Activated CD4-positive, alpha-beta T cell treated with anti-CD3 and anti-CD28 coated beads for 36 hours (primary cell): Measurements from ENCODE around the gene DBI. TPM values are rescaled to one million over a fixed set of nuclear protein-coding genes. Genes with fewer than 3 reads are reported as not detected.

Source experiments
- ATAC-seq: fragments of 200-7000 bp; cut with Tn5 transposase; one replicate; pipeline ENCODE4 v1.10.0; 2021; ENCODE audit warnings: mild to moderate bottlenecking, moderate library complexity
- CTCF ChIA-PET: fragments of 350-600 bp; sonication (Branson Sonifier 250); formaldehyde crosslinking; loops from one replicate; lab custom pipeline; 2021; ENCODE audit warnings: antibody characterized with exemption; lab: Charles Lee
- POLR2A ChIA-PET: fragments of 350-600 bp; sonication (Branson Sonifier 250); formaldehyde crosslinking; loops from one replicate; lab custom pipeline; 2021; ENCODE audit warnings: antibody characterized with exemption, inconsistent platforms; lab: Charles Lee
- DNase-seq: peaks from one replicate; pipeline ENCODE4 v3.0.0-alpha.2; 2020
- H3K27ac Mint-ChIP-seq: one replicate; pipeline ENCODE4 v1.8.0; 2021; ENCODE audit warnings: mixed read lengths
- H3K27me3 Mint-ChIP-seq: one replicate; pipeline ENCODE4 v1.8.0; 2021; ENCODE audit warnings: mixed read lengths
- H3K36me3 Mint-ChIP-seq: one replicate; pipeline ENCODE4 v1.8.0; 2021; ENCODE audit warnings: low read depth, mixed read lengths
- H3K4me1 Mint-ChIP-seq: one replicate; pipeline ENCODE4 v1.8.0; 2021; ENCODE audit warnings: mixed read lengths
- H3K4me3 Mint-ChIP-seq: one replicate; pipeline ENCODE4 v1.8.0; 2021; ENCODE audit warnings: mild to moderate bottlenecking, moderate library complexity, mixed read lengths
- H3K9me3 Mint-ChIP-seq: one replicate; pipeline ENCODE4 v1.8.0; 2021; ENCODE audit warnings: low read depth, mixed read lengths
- intact Hi-C, 2 experiments: fragments of 100-400 bp; cut with DNase I in 1 of 2; cut with micrococcal nuclease in 1 of 2; formaldehyde crosslinking; loops; one replicate each; pipeline versions ENCODE4 v1.14.2 to v1.15.1; 2022 to 2024; cut with DNase I, micrococcal nuclease
- total RNA-seq, 2 experiments: library from RNA; stranded (reverse); gene quantifications; one replicate each; pipeline ENCODE4 v1.2.3, GENCODE V29; 2021

The DBI gene
- total RNA-seq, 2 experiments from 2014 or later = 123 to 151 TPM

GRCh38 chr2:119338272-119338671 lies 28.5 kb upstream of the DBI start:
- Mint-ChIP-seq H3K27me3 (no peaks in the 10 kb centered on the region), H3K9me3 (no peaks in the 10 kb centered on the region), H3K4me3 (no peak overlapping the region), H3K27ac (no peak overlapping the region), H3K36me3 (no peaks in the 10 kb centered on the region), H3K4me1 (peaks cover 15% of the 10 kb centered on the region)
- ChIA-PET CTCF (no interaction called here), POLR2A (no interaction called here)
- no peak for ATAC-seq
- no peak for DNase-seq
- intact Hi-C loops = no loop called here

- H3K9me3 Mint-ChIP-seq = no peaks in the 10 kb centered on the region
- no peaks in the 10 kb centered on the region for H3K27me3 Mint-ChIP-seq
- peak overlapping the region; percentile 34 for H3K27ac Mint-ChIP-seq
- DNase-seq (peak; percentile 24), ATAC-seq (peak; percentile 53)
- peaks cover 15% of the 10 kb centered on the region for H3K4me1 Mint-ChIP-seq
- H3K36me3 Mint-ChIP-seq = no peaks in the 10 kb centered on the region
- CTCF ChIA-PET = no interaction called here
- POLR2A ChIA-PET = no interaction called here
- intact Hi-C loops = no loop called here
- no peak overlapping the region for H3K4me3 Mint-ChIP-seq
Observed at GRCh38 chr2:119338826-119339561, 27.8 kb upstream of the DBI start.

- intact Hi-C loops = no loop called here
- no peak for ATAC-seq
Observed at GRCh38 chr2:119339562-119339923, 27.2 kb upstream of the DBI start.

DNA sequence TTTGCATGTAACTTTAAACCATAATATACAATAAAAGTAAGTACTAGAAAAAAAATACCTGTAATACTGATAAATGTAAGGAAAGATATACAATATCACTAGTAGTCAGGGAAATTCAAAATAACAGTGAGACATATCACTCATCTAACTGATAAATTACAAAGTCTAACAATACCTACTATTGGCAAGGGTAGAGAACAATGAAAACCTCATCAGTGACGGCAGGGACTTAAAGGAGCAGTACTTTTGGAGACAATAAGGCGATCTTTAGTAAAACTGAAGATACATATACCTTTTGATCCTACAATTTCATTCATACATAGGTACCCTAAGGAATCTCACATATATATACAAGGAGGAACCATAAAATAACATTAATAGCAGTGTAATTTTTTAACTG lies 25.1 kb upstream of the DBI start:
- no peak overlapping the region for H3K27ac Mint-ChIP-seq
- no peak for DNase-seq
- no peak overlapping the region for H3K4me3 Mint-ChIP-seq
- no peak for ATAC-seq
- CTCF ChIA-PET = no interaction called here
- H3K9me3 Mint-ChIP-seq = no peaks in the 10 kb centered on the region
- no peaks in the 10 kb centered on the region for H3K27me3 Mint-ChIP-seq
- peaks cover 15% of the 10 kb centered on the region for H3K4me1 Mint-ChIP-seq
- intact Hi-C loops = no loop called here
- POLR2A ChIA-PET = no interaction called here
- H3K36me3 Mint-ChIP-seq = no peaks in the 10 kb centered on the region

More at GRCh38 chr2:119339562-119339923, 27.2 kb upstream of the DBI start:
- POLR2A ChIA-PET = no interaction called here
- Mint-ChIP-seq H3K4me3 (no peak overlapping the region), H3K27ac (no peak overlapping the region), H3K9me3 (no peaks in the 10 kb centered on the region), H3K36me3 (no peaks in the 10 kb centered on the region), H3K4me1 (peaks cover 15% of the 10 kb centered on the region), H3K27me3 (no peaks in the 10 kb centered on the region)
- no peak for DNase-seq
- CTCF ChIA-PET = no interaction called here

GRCh38 chr2:119349289-119349688 lies 17.5 kb upstream of the DBI start:
- Mint-ChIP-seq H3K36me3 (no peaks in the 10 kb centered on the region), H3K27ac (no peak overlapping the region), H3K4me3 (no peak overlapping the region), H3K4me1 (no peaks in the 10 kb centered on the region), H3K9me3 (no peaks in the 10 kb centered on the region), H3K27me3 (no peaks in the 10 kb centered on the region)
- DNase-seq = no peak
- ChIA-PET CTCF (interaction anchor here (0.8 to 1.1 kb wide), 4 partner anchors 11 to 42 kb away, joined by 3 read pairs; no protein-coding TSS in a partner anchor), POLR2A (no interaction called here)
- intact Hi-C loops = no loop called here
- ATAC-seq = no peak

DNA sequence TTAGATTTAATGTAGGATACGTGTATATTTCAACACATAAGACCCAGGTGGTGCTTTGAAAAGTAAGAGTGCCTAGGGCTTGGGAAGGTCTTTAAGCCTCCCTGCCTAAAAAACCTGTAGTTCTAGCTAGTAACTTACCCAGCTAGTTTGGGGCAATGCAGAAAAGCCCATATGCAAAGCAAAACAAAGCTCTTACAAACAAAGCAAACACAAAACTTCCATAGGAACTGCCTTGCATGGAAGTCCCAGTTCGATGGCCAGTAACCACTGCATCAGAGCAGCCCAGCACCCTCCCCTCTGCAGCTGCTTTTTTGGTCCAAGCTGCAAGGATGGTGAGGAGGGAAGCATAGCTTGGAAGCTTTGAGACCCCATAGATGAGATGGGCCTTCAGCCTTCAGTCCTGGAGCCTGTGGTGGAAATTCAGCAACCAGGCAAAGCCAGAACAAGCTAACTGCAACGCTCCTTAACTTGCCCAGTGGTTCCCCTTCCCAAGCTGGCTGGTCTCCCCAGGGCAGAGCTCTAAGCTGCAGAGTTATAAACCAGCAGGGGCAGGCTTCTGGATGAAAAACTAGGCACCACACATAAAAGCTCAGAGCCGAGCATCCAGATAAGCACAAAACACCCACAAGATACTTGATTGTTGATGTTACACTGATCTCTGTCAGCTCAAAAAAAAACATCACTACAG lies 16.3 kb upstream of the DBI start:
- intact Hi-C loops = no loop called here
- Mint-ChIP-seq H3K36me3 (no peaks in the 10 kb centered on the region), H3K9me3 (no peaks in the 10 kb centered on the region), H3K27me3 (no peaks in the 10 kb centered on the region), H3K4me3 (no peak overlapping the region), H3K4me1 (no peaks in the 10 kb centered on the region), H3K27ac (no peak overlapping the region)
- CTCF ChIA-PET = interaction anchor here (0.7 to 1.1 kb wide), 2 partner anchors 31 to 215 kb away, joined by 3 read pairs; no protein-coding TSS in a partner anchor
- POLR2A ChIA-PET = no interaction called here
- DNase-seq (no peak), ATAC-seq (no peak)

DNA sequence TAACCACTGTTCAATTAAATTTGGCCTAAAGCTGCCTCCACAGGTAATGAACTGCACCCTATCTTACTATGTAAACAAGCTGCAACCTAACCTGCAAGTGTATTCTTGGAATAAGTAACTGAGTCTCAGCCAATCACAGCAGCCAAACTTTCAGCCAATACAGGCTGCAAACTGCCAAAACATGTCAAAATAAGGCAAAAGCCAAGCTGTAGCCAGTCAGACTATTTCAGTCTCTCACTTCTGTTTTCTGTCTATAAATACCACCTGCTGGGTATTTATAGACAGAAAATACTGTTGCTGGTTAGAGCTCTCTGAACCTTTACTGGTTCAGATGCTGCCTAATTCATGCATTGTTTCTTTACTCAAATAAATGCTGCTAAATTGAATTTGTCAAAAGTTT lies 14.4 kb upstream of the DBI start:
- ChIA-PET POLR2A (no interaction called here), CTCF (no interaction called here)
- Mint-ChIP-seq H3K27me3 (no peaks in the 10 kb centered on the region), H3K9me3 (no peaks in the 10 kb centered on the region), H3K36me3 (no peaks in the 10 kb centered on the region), H3K4me1 (no peaks in the 10 kb centered on the region), H3K27ac (no peak overlapping the region), H3K4me3 (no peak overlapping the region)
- ATAC-seq (peak; percentile 33), DNase-seq (no peak)
- intact Hi-C loops = no loop called here

- no peaks in the 10 kb centered on the region for H3K4me1 Mint-ChIP-seq
- ChIA-PET CTCF (interaction anchor here (0.8 to 1.1 kb wide), 2 partner anchors 35 to 56 kb away, joined by 3 read pairs; no protein-coding TSS in a partner anchor), POLR2A (no interaction called here)
- intact Hi-C loops = no loop called here
- H3K27me3 Mint-ChIP-seq = no peaks in the 10 kb centered on the region
- ATAC-seq (no peak), DNase-seq (no peak)
- H3K36me3 Mint-ChIP-seq = no peaks in the 10 kb centered on the region
- no peaks in the 10 kb centered on the region for H3K9me3 Mint-ChIP-seq
- no peak overlapping the region for H3K27ac Mint-ChIP-seq
- H3K4me3 Mint-ChIP-seq = no peak overlapping the region
Observed at GRCh38 chr2:119354860-119355259, 11.9 kb upstream of the DBI start.

DNA sequence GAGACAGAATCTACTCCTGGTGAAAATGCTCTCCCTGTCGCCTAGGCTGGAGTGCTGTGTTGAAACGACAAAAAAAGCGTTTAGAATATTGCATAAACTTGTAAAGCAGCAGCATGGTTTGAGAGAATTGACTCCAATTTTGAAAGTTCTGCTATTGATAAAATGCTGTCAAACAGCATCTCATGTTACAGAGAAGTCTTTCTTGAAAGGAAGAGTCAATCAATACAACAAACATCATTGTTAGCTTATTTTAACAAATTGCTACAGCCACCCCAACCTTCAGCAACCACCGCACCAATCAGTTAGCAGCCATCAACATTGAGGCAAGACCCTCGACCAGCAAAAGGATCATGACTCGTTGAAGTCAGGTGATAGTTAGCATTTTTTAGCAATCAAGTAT lies 7.0 kb upstream of the DBI start:
- ChIA-PET CTCF (no interaction called here), POLR2A (no interaction called here)
- no peak for ATAC-seq
- Mint-ChIP-seq H3K27me3 (no peaks in the 10 kb centered on the region), H3K4me3 (no peak overlapping the region), H3K36me3 (peaks cover 4% of the 10 kb centered on the region), H3K27ac (no peak overlapping the region), H3K4me1 (peaks cover 8% of the 10 kb centered on the region), H3K9me3 (no peaks in the 10 kb centered on the region)
- DNase-seq = no peak
- intact Hi-C loops = loop anchor here (10.0 kb wide), 2 partner anchors 395 to 1275 kb away; partner anchors contain the start of genes INSIG2 (in 1 of the 2) and PTPN4 (in 1 of the 2)

GRCh38 chr2:119360423-119360966 lies 6.3 kb upstream of the DBI start:
- H3K36me3 Mint-ChIP-seq = peaks cover 6% of the 10 kb centered on the region
- POLR2A ChIA-PET = no interaction called here
- no peaks in the 10 kb centered on the region for H3K27me3 Mint-ChIP-seq

DNA sequence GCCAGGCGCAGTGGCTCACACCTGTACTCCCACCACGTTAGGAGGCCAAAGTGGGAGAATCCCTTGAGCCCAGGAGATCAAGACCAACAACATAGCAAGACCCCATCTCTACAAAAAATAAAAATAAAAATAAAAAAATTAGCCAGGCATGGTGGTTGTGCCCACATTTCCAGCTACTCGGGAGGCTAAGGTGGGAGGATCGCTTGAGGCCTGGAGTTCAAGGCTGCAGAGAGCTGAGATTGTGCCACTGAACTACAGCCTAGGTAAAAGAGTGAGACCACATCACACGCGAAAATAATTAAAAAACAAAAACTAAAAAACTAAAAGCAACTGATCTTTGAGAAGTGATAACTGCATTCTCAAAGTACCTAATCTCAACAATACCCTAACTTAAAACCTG lies 2.0 kb upstream of the DBI start:
- peak overlapping the region; percentile 92 for H3K4me3 Mint-ChIP-seq
- no peak for ATAC-seq
- DNase-seq = no peak
- H3K9me3 Mint-ChIP-seq = no peaks in the 10 kb centered on the region
- H3K4me1 Mint-ChIP-seq = peaks cover 35% of the 10 kb centered on the region
- peak overlapping the region; percentile 43 for H3K27ac Mint-ChIP-seq
- no peaks in the 10 kb centered on the region for H3K27me3 Mint-ChIP-seq
- intact Hi-C loops = loop anchor here (5.0 to 10.0 kb wide), 7 partner anchors 53 to 1352 kb away; partner anchors contain the start of genes CCDC93 (in 1 of the 2), EPB41L5 (in 1 of the 2), INSIG2 (in 1 of the 2) and PTPN4 (in 1 of the 2)
- ChIA-PET POLR2A (no interaction called here), CTCF (no interaction called here)
- peaks cover 26% of the 10 kb centered on the region for H3K36me3 Mint-ChIP-seq

More at GRCh38 chr2:119360423-119360966, 6.3 kb upstream of the DBI start:
- H3K4me3 Mint-ChIP-seq = no peak overlapping the region
- peak; percentile 30 for ATAC-seq
- H3K4me1 Mint-ChIP-seq = peaks cover 15% of the 10 kb centered on the region
- CTCF ChIA-PET = interaction anchor here (1.0 kb wide), 1 partner anchor 11 kb away, joined by 3 read pairs; no protein-coding TSS in a partner anchor
- intact Hi-C loops = loop anchor here (10.0 kb wide), 2 partner anchors 394 to 1276 kb away; partner anchors contain the start of genes INSIG2 (in 1 of the 2) and PTPN4 (in 1 of the 2)
- no peak for DNase-seq
- H3K27ac Mint-ChIP-seq = no peak overlapping the region
- no peaks in the 10 kb centered on the region for H3K9me3 Mint-ChIP-seq
